PC-9 (cell line): Measurements from ENCODE around the gene SHC1.

ENCODE experiments used
- EZH2 ChIP-seq: fragments of 200-600 bp; sonication (generic); IDR thresholded peaks from 2 replicates; pipeline ENCODE4 v1.8.0; 2017; ENCODE audit warnings: antibody characterized with exemption, low read depth
- TF ChIP-seq, protein P1 (sequence below): fragments of 200-600 bp; sonication (generic); conservative IDR thresholded peaks from 2 replicates; pipeline ENCODE4 v1.6.1; 2017; ENCODE audit warnings: mixed run types, antibody characterized with exemption, mild to moderate bottlenecking, moderate library complexity

DNA sequence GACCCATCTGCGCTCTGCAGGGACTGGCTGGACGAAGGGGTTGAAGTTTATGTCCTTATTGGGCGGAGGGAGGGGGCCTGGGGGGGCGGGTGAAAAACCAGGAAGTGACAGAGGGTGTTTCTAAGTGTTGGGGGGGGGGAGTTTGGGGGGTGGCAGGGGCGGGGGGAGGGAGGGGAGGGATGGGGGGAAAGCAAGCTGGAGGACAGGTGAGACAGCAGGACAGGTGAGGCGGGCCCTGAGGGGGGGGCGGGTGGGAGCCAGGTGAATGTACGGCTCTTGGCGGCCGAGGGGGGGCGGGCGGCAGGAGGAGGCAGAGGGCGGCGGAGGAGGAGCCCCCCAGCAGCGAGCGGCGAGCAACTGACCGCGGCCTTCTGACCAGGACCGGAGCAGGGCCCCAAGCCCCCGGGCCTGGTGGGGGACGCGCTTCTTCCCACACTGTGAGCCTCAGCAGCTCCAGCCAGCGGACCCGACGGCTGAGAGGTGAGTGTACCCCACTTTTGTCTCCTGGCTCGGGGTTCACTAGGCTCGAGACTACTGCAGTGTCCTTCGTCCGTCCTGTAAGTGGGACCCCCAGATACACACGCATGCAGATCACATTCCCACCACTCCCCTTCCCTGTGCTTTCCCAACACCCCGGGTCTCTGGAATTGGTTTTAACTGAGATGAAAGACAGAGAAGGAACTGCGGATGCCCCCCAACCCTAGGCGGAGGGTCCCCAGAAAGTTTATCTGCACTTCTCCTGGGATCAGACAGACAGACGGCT lies 32.1 kb upstream of the SHC1 start, which contains the start of gene ZBTB7B:
- TF ChIP-seq, protein P1, sequence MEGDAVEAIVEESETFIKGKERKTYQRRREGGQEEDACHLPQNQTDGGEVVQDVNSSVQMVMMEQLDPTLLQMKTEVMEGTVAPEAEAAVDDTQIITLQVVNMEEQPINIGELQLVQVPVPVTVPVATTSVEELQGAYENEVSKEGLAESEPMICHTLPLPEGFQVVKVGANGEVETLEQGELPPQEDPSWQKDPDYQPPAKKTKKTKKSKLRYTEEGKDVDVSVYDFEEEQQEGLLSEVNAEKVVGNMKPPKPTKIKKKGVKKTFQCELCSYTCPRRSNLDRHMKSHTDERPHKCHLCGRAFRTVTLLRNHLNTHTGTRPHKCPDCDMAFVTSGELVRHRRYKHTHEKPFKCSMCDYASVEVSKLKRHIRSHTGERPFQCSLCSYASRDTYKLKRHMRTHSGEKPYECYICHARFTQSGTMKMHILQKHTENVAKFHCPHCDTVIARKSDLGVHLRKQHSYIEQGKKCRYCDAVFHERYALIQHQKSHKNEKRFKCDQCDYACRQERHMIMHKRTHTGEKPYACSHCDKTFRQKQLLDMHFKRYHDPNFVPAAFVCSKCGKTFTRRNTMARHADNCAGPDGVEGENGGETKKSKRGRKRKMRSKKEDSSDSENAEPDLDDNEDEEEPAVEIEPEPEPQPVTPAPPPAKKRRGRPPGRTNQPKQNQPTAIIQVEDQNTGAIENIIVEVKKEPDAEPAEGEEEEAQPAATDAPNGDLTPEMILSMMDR: no peak
- no peak for TF ChIP-seq EZH2
